Renal cortical epithelial cell (primary cell): ENCODE measurements around the gene NRG3. TPM values are rescaled to one million over a fixed set of nuclear protein-coding genes. Genes with fewer than 3 reads are reported as not detected.

Experiments used
- DNase-seq: peaks from one replicate; pipeline ENCODE4 v3.0.0-alpha.2; 2011; ENCODE audit warnings: low read depth
- total RNA-seq: library from RNA; depleted of rRNA; stranded (reverse); fragments of >200 nt; gene quantifications from 2 replicates; pipeline ENCODE4 v1.2.3, GENCODE V29; 2014

Gene NRG3
- total RNA-seq, 1 donor from 2014 or later = 0.05 TPM

DNA sequence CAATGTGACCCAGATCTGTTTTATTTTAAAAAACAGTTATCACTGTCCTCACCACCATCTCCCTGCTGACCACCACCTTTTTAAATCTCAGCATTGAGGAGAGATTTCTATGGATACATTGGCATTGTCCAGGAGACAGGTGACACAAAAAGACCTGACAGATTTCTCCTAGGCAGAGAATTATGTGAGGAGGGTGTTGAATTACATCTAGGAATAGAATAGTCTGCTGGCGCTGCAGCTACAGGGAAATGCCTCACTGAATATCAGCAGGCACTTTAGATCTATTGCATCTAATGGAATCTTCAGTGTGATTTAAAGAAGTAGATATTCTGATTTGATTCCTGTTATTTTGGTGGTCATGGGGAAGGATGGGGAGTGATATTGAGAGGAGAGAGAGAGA lies 593.5 kb downstream of the NRG3 start:
- no peak for DNase-seq

DNA sequence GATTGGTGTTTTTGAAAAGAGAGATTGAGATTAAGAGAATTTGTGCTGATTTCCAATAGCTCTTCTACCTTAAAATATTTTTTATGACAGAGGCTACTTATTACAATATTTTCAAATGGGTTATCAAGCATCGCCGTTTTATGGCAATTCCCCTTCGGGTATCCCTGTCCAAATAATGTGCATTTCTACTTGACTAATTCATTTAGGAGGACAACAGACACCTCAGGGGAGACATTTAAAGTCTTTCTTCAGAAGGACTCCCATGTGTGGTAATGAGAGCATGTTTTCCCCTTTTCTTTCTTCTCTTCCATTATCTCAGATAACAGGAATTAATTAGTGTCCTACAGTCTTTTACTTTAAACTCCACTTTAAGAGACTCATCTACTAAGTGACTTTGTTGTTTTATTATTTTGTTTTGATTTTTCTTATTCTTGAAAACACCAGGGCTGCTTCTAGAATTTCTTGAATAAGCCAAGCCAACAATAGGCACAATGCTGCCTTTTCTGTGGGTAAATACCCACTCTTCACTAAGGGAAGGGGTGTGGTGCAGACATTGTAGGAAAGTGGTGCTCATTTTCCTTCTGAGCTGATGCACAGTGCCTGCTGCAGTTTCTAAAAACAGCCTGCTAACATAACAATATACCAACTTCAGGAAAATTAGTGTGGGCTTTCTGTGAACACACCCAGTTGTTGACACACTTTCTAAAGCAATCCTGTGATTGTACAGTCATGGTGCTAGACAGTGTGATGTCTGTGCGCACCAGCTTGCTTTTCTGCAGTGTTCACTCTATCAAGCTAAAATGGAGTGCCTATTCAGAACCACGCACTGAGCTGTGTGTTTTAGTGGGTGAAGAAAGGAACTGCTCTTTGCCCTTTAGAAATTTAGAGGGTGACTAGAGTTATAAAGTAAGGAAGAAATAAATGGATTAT lies 597.7 kb downstream of the NRG3 start:
- DNase-seq = no peak

DNA sequence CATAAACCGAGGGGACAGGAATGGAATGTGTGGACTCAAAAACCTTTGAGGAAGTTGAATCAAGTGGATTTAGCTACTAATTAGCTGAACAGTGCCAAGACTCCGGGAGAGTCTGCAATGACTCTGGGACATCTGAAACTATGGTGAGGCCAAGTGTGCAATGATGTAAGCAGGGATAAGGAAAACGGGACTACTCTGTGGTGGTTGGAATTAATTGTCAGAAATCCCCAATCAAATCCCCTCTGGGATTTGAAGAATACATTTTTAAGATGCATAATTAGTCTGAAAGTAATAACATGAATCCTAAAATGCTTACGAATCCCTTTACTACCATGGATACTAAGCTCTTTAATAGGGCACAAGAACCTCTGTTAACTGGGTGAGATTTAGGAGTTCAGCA lies 602.8 kb downstream of the NRG3 start:
- no peak for DNase-seq

DNA sequence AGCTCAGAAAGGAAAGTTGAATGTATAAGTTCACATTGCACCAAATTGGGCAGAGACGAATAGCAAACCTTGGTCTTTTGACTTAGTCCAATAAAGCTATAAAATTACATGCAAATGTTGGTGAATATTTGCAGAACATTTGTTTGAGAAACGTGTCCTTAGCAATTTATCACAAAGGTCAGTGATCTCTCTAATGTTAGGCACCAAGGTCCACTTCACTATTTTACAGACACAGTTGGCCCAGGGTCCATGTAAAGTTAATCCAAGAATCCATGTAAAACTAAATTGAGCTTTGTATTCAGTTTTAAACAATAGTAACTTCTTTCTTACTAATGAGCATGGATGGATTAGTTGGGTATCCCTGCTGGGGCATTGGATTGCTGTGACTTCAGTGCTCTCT lies 617.7 kb downstream of the NRG3 start:
- no peak for DNase-seq

DNA sequence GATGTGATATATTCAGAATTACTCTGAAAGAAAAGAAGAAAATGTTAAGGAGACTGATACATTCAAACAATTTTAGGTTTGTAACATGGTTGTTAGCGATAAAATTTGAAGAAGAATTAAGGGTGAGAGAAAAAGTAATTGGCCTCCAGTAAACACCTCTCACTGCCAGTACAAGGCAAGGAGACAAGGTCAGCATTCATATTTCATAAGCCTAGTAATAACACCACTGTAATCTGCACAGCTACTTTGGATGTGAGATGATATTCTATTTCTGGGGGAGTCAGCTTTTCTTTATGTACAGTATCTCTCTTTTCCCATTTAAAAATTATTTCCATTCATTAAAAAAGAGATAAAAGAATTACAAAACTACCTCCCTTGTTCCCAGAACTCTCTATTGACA lies 621.1 kb downstream of the NRG3 start:
- no peak for DNase-seq

DNA sequence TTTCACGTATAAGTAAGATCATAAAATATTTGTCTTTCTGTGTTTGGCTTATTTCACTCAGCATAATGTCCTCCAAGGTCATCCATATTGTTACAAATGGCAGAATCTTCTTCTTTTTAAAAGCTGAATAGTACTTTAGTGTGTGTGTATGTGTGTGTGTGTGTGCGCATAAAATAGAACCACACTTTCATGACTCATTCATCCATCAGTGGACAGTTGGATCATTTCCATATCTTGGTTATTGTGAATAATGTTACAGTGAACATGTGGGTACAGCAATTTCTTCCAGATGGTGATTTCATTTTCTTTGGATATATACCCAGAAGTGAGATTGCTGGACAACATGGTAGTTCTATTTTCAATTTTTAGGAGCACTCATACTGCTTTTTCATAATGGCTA lies 622.4 kb downstream of the NRG3 start:
- no peak for DNase-seq

DNA sequence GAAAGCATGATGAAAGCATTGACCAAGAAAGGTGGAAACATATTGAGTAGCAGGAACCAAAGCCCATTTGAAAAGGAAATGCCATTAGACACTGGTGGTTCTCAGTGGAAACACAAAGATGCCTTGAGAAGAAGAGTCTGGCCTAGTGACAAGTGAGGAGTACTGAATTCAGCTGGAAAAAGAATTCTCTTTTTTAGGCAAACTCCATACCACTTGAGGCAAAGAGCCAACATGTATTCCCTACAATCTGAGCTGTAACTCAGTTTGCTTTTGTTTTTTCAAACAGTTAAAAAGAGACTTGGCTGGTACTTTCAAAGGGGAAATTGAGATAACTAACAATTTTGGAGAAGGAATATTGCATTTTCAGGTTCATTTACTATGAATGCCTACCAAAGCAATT lies 624.0 kb downstream of the NRG3 start:
- DNase-seq = no peak

DNA sequence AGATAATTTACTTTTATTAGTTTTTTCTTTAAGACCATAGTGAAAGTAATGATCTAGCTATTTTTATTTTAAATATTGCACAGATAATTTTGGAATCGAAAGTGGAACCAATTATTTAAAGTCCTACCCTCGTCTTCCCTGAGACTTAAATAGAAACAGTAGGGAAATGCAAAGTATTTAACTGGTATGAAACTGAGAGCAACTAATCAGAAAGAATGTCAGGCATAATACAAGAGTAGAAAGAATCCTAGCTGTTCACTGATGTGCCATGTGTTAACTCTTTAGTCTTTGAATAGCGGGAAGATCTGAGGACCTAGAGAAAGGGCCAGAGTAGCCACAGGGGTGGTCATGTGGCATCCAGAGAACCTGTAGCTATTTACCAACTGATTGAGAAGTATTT lies 630.0 kb downstream of the NRG3 start:
- DNase-seq = no peak

DNA sequence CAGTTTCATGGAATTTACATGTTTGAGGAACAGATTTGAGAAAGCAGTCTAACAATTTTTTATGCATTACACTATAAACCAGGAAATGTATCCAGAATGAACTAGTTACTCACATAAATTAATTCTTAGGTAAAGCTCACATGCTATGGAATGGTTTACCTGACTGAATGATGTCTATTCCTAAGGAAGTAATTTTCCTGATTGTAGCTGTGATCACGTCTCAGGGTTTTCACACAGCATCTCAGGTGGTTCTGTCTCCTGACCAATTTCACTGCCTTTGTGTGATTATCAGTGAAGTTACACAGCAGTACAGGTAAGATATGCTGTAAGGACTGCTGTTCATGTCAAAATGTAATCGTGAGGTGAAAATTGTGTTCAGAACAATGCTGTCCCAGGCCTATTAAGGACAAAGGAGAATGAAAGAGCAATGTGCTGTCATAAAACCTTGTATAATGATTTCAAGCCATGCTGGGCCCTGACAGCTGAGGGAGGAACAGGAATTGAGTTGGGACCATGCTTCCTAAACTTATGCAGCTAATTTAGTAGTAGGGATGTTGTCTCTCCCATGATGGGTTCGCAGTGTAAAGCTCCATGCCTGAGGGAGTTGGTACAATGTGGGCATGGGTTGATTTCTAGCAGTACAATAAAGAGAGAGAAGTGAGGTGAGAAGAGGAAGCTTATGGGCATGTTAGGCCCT lies 631.8 kb downstream of the NRG3 start:
- DNase-seq = no peak

DNA sequence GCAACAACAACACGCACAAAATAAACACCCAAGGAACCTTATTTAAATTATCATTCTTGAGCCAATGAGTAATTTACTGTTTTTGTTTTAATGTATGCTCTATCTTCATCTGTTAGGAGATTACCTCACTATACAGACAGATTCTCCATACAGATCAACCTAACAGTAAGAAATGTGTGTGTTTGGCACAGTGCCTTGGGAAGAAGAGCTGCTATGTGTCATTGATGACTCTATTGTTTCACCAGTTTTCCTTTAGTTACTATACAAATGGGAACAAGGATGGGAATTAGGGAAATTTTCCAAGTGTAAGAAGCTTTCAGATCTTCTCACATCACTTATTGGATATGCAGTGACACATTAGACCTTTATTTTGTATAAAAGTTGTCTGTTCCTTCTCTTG lies 640.3 kb downstream of the NRG3 start:
- DNase-seq = no peak

DNA sequence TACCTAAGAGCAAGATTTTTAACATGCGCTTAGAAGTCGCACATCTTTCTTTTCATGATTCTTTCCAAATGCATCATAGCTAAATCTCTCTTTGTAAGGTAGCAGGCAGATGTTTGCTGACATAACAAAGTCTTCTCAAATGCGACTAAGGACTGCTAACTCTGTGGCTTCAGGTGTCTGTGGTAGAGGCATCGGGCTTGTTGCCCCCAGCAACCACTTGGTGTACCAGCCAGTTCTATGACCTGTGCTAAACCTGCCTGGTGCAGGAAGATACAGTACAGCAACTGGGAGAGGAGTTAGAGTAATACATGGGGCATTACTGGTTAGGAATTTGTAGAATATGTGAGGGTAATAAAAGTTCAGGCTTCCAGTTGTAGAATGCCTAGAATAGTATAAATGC lies 654.1 kb downstream of the NRG3 start:
- DNase-seq = no peak

DNA sequence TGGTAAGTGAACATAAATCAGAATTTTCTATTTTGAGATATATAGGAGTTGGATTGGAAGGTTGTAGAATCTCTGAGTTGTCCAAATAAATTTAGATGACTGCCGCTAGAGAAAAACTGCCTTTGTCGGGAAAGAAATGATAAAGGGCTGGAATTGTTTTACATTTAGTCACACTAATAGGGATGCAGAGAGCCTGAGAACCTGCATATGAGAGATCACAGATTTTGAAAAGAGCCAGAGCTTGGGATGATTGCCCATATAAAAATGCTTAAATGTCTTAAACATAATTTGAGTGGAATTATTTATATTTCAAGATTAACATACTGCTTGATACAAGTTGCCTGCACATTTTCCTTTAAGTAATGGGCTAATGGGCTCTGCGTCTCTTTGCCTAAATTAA lies 660.5 kb downstream of the NRG3 start:
- no peak for DNase-seq

DNA sequence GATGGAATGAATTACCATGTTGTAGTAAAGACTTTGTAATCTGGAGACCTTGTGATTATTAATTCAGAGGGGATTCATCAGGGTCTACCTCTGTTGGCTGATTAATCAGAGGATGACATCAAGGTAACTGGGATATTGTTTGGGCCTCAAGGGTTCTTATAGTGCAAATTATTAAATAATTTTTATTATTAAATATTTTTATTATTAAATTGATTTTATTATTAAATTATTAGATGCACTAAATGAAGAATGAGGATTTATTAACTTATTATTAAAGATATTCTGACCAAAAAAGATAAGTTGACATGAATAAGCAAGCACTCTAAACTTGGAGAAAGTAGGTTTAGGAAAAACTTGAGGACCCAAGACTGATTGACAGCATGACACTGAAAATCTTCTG lies 661.7 kb downstream of the NRG3 start:
- DNase-seq = no peak

DNA sequence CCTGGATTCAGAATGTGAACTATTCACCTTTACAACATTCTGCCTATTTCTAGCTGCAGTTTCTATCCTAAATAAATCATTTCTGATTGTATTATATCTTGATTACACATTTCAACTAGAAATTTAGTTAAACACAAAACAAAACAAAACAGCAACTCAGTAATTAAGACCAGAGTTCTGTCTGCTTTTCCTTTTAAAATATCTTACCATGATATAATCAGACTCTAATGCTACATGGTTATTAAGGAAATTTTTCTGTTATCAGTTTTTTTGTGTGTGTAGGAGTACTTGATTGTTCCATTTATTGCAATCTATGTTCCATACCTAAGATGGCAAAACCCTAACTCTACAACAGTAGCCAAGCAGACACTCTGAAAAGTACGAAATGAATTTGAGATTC lies 663.3 kb downstream of the NRG3 start:
- DNase-seq = no peak

DNA sequence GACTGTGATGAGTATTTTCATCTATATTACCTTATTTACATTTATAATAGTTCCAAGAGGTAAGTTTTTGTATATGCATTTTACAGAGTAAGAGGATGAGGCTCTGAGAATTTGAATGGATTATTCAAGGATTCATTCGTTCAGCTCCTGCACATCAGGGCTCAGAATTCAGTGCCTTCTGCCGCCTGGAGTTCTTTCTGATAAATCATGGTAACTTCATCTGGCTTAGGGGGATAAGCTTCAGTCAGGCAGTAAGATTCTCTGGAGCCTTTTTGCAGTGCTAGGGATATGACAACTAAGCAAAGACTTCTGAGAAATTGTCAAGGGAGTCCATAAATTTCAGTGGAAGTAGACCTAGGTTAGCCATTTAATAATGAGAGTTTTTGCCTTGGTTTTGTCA lies 668.6 kb downstream of the NRG3 start:
- no peak for DNase-seq

DNA sequence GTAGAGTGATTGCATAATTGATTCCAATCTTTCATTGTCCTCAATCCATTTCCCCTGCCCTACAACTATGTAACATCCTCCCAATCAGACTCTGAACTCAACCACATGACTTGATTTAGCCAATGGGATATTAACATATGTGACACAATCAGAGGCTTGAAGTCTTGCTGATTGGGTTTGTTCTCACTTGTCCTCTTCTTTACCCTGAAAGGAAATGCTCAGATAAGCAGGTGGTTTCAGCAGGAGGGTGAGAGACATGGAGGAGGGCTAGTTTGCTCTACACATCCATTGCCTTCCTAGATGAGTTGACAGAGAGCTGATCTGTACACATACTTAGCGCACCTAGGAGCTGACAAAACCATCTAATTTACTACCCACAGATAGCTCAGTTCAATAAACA lies 669.4 kb downstream of the NRG3 start:
- DNase-seq = no peak

DNA sequence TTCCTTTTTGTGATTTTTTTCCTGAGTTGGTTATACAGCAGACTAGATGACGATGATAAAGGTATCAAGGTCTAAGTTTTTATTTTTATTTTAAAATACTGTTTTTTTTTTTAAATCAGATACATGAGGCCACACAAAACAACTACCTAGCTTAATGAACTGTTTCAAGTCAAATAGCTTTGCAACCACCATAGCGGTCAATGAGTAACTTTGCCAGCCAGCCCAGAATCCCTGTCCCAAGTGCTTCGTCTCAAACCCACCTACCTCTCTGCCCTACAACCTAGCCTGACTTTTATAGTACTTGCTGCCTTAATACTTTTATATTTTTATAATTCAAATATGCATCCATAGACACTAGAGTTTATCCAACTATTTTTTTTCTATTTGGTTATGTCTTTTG lies 676.5 kb downstream of the NRG3 start:
- DNase-seq = peak; percentile 71

DNA sequence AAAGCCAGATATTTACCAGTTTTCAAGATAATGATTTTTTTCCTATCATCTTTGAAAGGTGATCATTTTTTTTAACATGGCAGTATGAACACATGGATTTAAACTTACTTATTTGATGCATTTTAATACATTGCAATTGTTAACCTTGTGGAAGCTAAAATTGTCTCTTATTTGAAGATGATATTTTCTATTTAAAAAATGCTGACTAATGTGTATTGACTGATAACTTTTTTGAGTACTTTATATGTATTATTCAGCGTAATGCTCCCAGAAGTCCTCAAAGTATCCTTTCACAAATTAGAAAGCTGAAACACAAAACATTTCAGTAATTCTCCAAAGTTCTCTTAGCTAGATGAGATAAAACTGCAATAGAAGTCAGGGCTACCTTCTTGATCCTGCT lies 677.3 kb downstream of the NRG3 start:
- no peak for DNase-seq

DNA sequence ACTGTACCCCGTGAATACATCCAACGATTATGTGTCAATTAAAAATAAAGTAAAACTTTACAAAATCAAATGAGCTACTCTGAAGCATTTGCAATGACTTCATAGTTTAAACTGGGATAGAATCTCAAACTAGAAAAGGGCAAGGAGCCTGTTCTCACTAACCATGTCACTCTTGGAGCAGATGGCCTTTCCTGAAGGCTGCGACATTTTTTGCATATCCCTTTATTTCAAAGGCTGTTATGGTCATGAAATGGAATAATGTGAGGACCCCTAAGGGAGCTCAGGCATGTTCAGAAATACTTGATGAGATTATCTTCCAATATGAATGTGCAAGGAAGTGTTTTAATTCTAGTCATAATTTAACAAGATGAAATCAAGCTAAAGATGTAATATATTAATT lies 679.4 kb downstream of the NRG3 start:
- no peak for DNase-seq

DNA sequence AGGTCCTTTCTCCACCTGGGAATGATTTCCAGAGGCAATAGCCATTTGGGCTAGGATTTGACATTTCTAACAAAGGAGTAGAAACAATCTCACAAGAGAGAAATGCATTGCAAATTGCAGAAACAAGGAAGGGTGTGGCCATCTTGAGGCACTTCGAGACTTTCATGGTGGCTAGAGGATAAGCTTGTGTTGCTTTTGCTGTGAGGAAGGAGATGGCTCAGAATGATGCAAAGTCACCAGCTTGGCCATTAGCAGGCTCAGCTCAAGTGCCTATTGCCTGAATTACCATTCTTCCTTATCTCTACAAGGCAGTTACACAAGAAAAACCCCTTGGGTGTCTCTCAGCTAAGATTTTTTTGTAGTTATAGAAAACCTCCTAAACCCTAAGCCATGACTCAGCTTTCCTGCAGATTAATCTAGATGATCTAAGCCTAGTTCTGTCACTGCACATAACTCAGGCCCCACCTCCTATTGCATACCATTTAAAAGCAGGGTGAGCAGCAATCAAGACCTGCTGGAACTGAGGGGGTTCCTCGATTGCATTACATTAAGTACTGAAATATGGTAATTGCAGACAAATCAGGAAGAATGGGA lies 683.1 kb downstream of the NRG3 start:
- DNase-seq = peak; percentile 20

DNA sequence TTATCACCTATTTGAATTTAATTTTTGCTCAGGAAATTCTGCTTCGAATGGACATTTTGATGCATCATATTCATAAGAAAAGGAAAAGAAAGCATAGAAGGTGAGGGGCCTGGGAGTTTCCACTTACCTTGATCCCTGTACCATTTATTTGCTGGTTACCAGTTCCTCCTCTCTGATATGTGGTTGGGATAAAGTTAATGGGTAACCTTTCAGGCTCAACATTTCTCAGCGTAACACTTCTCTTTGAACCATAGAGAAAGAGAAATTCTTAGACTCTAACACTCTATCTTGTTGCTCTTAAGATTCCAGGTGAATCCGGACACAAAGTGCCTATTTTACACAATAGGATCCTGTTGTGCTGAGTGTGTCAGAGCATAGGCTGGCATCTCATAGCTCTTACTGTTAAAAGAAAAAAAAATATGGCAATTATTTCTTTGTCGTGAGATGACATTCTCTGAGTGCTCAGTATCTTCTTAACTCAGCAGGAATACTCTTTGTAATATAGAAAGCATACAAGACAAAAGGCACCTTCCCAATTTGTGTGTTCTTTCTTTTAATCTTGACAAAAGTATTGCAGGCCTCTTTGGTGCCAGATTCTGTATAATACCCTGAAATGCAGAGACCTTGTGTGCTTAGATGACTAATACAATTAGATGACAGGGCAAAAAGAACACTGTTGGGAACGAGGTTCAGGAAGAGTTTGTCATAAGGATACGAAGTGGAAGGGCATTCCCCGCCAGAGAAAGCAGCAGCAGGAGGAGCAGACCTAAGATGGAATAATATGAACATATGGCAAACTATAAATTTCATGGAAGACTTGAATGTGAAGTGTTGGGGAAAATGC lies 689.6 kb downstream of the NRG3 start:
- peak; percentile 74 for DNase-seq

DNA sequence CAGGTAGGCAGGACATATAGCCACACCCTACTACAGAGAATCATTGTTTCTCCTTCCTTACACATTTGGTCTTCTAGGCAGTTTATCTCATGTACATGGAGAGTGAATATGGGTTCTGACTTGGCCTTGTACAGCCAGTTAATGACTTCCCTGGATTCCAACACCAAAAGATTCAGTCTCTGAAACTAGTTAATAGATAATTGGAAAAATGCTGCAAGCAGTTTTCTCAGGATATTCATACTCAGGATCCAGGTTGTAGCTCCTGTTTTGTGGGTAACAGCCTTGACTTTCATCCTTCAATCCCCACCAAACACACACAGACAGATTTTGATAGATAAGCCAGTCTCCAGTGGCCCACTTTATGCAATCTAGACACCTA lies 690.2 kb downstream of the NRG3 start:
- DNase-seq = peak; percentile 72
